Lung (tissue), 12 donors: Measurements from ENCODE around the gene NUP210. TPM values are rescaled to one million over a fixed set of nuclear protein-coding genes. Genes with fewer than 3 reads are reported as not detected.

Experiments used
- ATAC-seq: fragments of 200-7000 bp; cut with Tn5 transposase; one replicate; pipeline ENCODE4 v1.9.1; 2020; ENCODE audit warnings: moderate number of reproducible peaks; ENCODE audit not compliant: insufficient read depth, low FRiP score
- DNase-seq, 3 donors: peaks; one replicate each; pipeline ENCODE4 v3.0.0-alpha.2; 2013 to 2017
- H3K27ac ChIP-seq, 2 donors: one replicate each; pipeline ENCODE4 v1.5.1; 2013; ENCODE audit warnings: mild to moderate bottlenecking in 2 of 2, moderate library complexity in 2 of 2, control low read depth in 1 of 2, inconsistent platforms in 1 of 2, low read depth in 1 of 2, low read length in 1 of 2
- H3K27me3 ChIP-seq, 3 donors: one replicate each; pipeline ENCODE4 v1.5.1; 2013; ENCODE audit warnings: low read length in 2 of 3; ENCODE audit not compliant: control insufficient read depth in 3 of 3, insufficient read depth in 3 of 3
- H3K36me3 ChIP-seq, 4 donors: one replicate each; pipeline ENCODE4 v1.5.1; 2013; ENCODE audit warnings: low read length in 4 of 4, mild to moderate bottlenecking in 1 of 4, moderate library complexity in 1 of 4; ENCODE audit not compliant: control insufficient read depth in 4 of 4, insufficient read depth in 4 of 4
- H3K4me1 ChIP-seq, 5 donors: one replicate each; pipeline ENCODE4 v1.5.1; 2013; ENCODE audit warnings: low read length in 5 of 5, mild to moderate bottlenecking in 2 of 5, moderate library complexity in 1 of 5; ENCODE audit not compliant: control insufficient read depth in 5 of 5, insufficient read depth in 5 of 5
- H3K4me3 ChIP-seq: one replicate; pipeline ENCODE4 v1.5.1; 2013; ENCODE audit warnings: mild to moderate bottlenecking, control low read depth, moderate library complexity
- H3K9ac ChIP-seq, 2 donors: one replicate each; pipeline ENCODE4 v1.5.1; 2013; ENCODE audit warnings: low read length in 2 of 2, control low read depth in 1 of 2; ENCODE audit not compliant: insufficient read depth in 1 of 2
- H3K9me3 ChIP-seq, 4 donors: one replicate each; pipeline ENCODE4 v1.5.1; 2013; ENCODE audit warnings: low read length in 3 of 4, mild to moderate bottlenecking in 1 of 4, moderate library complexity in 1 of 4; ENCODE audit not compliant: control insufficient read depth in 4 of 4, insufficient read depth in 3 of 4
- CTCF ChIP-seq: IDR thresholded peaks from 2 replicates; pipeline ENCODE4 v1.5.1; 2012; ENCODE audit warnings: mild to moderate bottlenecking; ENCODE audit errors: control extremely low read depth, extremely low read depth
- WGBS, 2 donors: extraction: QIAGEN DNeasy Blood & Tissue Kit; methylation state at CpG; one replicate each; pipeline ENCODE4 v1.1.7; 2013; 5-methylcytosine and 5-hydroxymethylcytosine counted together
- polyA plus RNA-seq, 2 donors: library from polyadenylated mRNA; stranded (reverse); fragments of 200-250 nt; gene quantifications; one replicate each; pipeline ENCODE4 v1.2.1, GENCODE V29; 2013
- total RNA-seq, 2 donors: library from RNA; depleted of rRNA in 1 of 2; stranded (reverse); fragments of >200 nt in 1 of 2; gene quantifications; one replicate each; pipeline ENCODE4 v1.2.1, GENCODE V29; 2014 to 2021
- donor health status: control.
- donor health status: control.
- donor health status: Bipolar disorder and iron deficiency.
- donor health status: healthy.
- donor health status: DM: yes; HTN: yes; CAD: no.

NUP210 gene
- total and polyA plus RNA-seq, 4 donors: 5.4 to 20.4 (median 10.5) TPM

DNA sequence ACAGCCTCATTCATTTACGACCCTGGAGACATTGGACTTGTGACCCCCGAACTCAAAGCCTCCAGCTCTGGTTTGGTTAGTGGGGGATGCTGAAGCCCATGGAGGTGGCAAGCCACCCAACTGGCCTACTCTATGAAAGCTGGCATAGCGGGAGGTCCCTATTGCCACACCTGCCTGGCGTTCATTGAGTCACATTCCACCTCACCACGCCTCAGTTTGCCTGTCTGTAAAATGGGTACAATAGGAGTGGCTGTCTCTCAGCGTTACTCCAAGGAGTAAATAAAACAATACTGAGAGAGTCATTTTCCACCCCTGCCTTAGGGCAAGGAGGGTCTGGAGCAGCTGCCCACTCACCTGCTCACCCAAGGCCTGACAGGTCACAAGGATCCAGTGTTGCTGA lies 60.2 kb downstream of the NUP210 start:
- ATAC-seq (no peak), DNase-seq (no peak)
- Histone ChIP-seq H3K4me1 (no peaks in the 10 kb centered on the region), H3K9me3 (no peaks in the 10 kb centered on the region), H3K27ac (no peak overlapping the region), H3K4me3 (no peak overlapping the region), H3K27me3 (no peaks in the 10 kb centered on the region), H3K36me3 (peaks cover 0 to 22% (median 0%) of the 10 kb centered on the region in 4 donors), H3K9ac (no peak overlapping the region)
- no peak for TF ChIP-seq CTCF
- WGBS, 2 donors: 96 to 98% methylated on average over 6 of the region's 6 CpGs

- Histone ChIP-seq H3K27me3 (no peaks in the 10 kb centered on the region), H3K27ac (no peak overlapping the region), H3K9me3 (no peaks in the 10 kb centered on the region), H3K4me3 (no peak overlapping the region), H3K36me3 (peaks cover 0 to 27% (median 0%) of the 10 kb centered on the region in 4 donors), H3K4me1 (no peaks in the 10 kb centered on the region), H3K9ac (no peak overlapping the region)
- 94 to 95% methylated on average over 7 of the region's 7 CpGs for WGBS, 2 donors
- no peak for TF ChIP-seq CTCF
- no peak for DNase-seq
- no peak for ATAC-seq
Observed at GRCh38 chr3:13358643-13359042, 61.5 kb downstream of the NUP210 start.

DNA sequence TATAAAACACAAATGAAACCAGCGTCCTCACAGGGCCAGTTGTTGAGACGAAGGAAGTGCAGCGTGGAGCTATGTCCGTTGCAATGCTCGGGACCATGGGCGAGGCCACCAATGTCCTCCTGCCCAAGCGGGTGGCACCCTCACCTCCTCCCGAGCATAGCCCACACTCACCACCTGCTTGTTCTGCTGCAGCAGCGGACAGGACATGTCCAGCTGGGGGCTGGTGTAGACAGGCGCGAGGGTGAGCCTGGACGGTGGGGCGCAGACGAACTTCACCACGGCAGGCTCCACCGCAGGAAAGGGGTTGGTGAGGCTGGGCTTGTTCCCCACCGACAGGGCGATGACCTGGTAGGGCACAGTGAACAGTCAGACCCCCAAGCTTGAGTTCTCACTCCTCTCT lies 62.1 kb downstream of the NUP210 start:
- Histone ChIP-seq H3K9me3 (no peaks in the 10 kb centered on the region), H3K36me3 (peaks cover 0 to 32% (median 0%) of the 10 kb centered on the region in 4 donors), H3K9ac (no peak overlapping the region), H3K27me3 (no peaks in the 10 kb centered on the region), H3K4me1 (no peaks in the 10 kb centered on the region), H3K27ac (no peak overlapping the region), H3K4me3 (no peak overlapping the region)
- WGBS, 2 donors: 90% methylated on average over 18 of the region's 18 CpGs
- DNase-seq (no peak), ATAC-seq (no peak)
- no peak for TF ChIP-seq CTCF

GRCh38 chr3:13357074-13357473 lies 63.0 kb downstream of the NUP210 start:
- no peak for DNase-seq
- Histone ChIP-seq H3K9ac (no peak overlapping the region), H3K36me3 (peaks cover 0 to 33% (median 0%) of the 10 kb centered on the region in 4 donors), H3K27ac (no peak overlapping the region), H3K27me3 (no peaks in the 10 kb centered on the region), H3K4me1 (no peaks in the 10 kb centered on the region), H3K9me3 (no peaks in the 10 kb centered on the region), H3K4me3 (no peak overlapping the region)
- 93 to 95% methylated on average over 11 of the region's 11 CpGs for WGBS, 2 donors
- ATAC-seq: no peak
- TF ChIP-seq CTCF: no peak
